ENCODE measurements around the gene ATP8A2.

ATP8A2 gene

DNA sequence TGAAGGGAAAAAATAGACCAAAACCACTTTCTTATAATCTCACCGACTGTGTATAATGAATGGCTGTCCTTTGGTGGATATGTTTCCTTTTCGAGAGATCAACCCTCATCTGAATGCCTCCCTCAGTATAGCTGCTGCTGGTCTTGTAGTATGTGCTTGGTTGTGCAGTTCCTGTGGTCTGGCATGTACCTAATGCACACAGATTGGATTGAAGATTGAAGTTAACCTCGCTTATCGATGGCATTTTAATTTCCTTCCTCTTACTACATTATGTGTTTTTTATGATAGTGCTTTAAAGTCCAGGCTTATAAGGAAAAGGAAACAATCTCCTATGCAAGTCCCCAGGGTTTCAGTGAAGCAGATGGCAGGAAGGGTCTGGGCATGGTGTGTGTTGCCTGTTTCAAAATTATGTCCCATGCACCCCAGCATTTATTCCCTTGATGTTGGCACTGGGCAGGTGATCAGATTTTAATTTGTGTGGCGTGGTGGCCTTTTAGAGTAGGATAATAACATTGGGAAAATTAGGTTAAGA lies 346.0 kb downstream of the ATP8A2 start:
- TF ChIP-seq, protein P1, sequence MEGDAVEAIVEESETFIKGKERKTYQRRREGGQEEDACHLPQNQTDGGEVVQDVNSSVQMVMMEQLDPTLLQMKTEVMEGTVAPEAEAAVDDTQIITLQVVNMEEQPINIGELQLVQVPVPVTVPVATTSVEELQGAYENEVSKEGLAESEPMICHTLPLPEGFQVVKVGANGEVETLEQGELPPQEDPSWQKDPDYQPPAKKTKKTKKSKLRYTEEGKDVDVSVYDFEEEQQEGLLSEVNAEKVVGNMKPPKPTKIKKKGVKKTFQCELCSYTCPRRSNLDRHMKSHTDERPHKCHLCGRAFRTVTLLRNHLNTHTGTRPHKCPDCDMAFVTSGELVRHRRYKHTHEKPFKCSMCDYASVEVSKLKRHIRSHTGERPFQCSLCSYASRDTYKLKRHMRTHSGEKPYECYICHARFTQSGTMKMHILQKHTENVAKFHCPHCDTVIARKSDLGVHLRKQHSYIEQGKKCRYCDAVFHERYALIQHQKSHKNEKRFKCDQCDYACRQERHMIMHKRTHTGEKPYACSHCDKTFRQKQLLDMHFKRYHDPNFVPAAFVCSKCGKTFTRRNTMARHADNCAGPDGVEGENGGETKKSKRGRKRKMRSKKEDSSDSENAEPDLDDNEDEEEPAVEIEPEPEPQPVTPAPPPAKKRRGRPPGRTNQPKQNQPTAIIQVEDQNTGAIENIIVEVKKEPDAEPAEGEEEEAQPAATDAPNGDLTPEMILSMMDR (IDR thresholded peaks at IDR 0.05; ENCODE audit: low read length, missing control alignments): no peak
- H3K4me3 ChIP-seq (replicated peaks; ENCODE audit: low read depth, low read length): no peak overlapping the region
- no peak for DNase-seq (ENCODE audit: low read depth)

DNA sequence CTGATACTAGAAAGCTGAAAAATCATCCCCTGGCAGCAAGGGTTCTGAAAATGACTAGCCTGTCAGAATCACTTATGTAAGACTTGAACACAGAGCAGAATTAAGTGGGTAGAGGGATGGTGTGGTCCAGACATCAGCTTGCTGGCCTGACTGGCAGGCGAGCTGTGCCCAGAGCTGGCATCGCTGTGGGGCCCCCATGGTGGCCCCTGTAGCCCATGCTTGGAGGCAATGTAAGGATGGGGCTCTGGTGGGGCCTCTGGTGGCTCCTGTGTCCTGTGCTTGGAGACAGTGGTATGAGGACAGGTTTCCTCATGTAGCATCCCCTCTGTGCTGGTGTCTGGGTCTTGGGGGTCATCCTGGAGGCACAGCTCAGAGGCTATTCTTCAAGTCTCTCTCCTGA lies 347.9 kb downstream of the ATP8A2 start:
- TF ChIP-seq, protein P1 (IDR thresholded peaks at IDR 0.05; ENCODE audit: low read length, missing control alignments): no peak
- H3K4me3 ChIP-seq (replicated peaks; ENCODE audit: low read depth, low read length): no peak overlapping the region
- no peak for DNase-seq (ENCODE audit: low read depth)

DNA sequence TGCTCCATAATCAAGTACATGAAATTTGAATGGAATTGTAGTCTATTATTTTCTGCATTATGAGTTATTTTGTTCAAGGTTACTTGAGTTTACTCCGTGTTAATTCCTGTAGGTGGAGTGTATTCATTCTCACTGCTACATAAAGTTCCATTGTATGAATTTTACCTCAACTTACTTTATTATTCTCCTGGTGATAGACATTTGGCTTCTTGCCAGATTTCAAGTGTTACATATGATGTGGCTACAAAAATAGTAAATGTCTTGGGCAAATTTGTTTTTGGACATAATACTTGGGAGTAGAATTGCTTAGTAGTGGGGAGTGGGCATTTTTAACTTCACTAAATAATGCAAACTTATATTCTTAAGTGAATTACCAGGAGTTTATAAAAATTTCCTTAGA lies 351.1 kb downstream of the ATP8A2 start:
- H3K4me3 ChIP-seq (replicated peaks; ENCODE audit: low read depth, low read length): no peak overlapping the region
- TF ChIP-seq, protein P1 (IDR thresholded peaks at IDR 0.05; ENCODE audit: low read length, missing control alignments): no peak
- DNase-seq (ENCODE audit: low read depth): no peak

DNA sequence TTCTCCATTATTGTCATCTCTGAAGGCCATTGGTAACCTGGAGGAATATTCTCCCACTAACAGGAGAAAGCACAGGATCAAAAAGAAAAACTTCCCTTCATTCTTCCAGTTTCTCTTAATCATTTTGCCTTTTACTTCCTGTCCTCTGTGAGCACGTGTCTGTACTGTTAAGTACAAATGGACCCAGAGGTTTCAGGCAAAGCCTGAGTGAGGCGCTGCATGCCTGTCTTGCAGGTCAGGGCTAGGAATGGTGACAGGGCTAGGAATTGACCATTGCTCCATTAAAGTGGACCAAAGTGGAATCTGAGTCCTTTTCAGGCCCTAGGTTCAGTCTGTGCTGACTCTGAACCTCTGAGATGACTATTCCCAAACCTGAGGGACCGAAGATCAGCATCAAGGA lies 353.3 kb downstream of the ATP8A2 start:
- DNase-seq (ENCODE audit: low read depth): no peak
- TF ChIP-seq, protein P1 (IDR thresholded peaks at IDR 0.05; ENCODE audit: low read length, missing control alignments): no peak
- no peak overlapping the region for H3K4me3 ChIP-seq (replicated peaks; ENCODE audit: low read depth, low read length)

DNA sequence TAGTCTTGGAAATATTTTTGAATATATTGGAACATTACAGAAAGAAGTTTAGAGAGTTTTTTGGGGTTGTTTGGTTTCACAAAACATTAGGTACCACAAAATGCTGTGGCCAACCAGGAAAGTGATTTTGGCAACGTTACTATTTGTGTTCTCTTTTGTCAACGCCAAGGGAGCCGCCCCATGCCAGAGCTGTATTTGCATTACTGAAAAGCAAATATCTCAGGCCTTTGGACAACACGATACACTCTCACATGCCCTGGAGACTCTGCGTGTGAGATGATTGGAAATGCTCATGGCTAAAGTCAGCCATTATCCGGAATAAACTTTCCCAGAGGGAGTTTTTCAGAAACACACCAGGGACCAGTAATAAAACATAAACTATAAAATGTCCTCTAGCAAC lies 355.5 kb downstream of the ATP8A2 start:
- DNase-seq (ENCODE audit: low read depth): no peak
- TF ChIP-seq, protein P1 (IDR thresholded peaks at IDR 0.05; ENCODE audit: low read length, missing control alignments): no peak
- no peak overlapping the region for H3K4me3 ChIP-seq (replicated peaks; ENCODE audit: low read depth, low read length)

DNA sequence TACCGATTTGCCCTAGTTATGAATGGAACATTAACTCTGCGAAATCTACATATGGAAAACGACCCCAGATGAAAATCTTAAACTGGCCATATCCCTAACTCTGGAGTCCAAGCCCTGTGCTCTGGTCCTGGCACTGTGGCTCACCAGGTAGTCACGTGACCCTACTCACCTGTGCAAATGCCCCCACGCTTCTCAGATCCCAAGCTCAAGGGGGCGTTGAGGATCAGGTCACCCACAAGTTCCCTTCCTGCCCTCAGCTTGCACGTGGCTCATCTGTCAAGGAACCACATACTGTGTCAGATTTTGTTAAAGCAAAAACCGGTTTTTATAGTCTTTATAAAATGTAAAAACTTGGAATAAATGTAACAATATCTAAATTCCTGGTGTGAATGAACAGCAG lies 356.0 kb downstream of the ATP8A2 start:
- no peak overlapping the region for H3K4me3 ChIP-seq (replicated peaks; ENCODE audit: low read depth, low read length)
- TF ChIP-seq, protein P1 (IDR thresholded peaks at IDR 0.05; ENCODE audit: low read length, missing control alignments): no peak
- DNase-seq (ENCODE audit: low read depth): no peak

DNA sequence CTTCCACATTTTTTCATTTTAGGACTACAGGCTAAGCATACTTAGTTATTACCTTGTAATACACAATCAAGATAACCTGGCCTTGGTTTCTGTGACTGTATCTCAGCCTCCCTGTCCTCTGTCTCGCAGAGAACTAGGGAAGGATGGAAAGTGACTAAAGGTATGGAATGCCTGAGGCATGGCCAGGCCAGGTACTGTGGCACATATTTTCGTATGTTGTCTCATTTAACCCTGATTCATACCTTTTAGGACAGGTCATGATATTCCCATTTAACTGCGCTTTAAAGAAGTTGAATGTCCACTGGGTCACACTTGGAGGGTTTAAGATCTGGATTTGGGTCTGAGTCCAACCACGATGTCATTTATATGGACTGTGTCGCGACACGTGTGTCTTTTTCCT lies 357.4 kb downstream of the ATP8A2 start:
- TF ChIP-seq, protein P1 (IDR thresholded peaks at IDR 0.05; ENCODE audit: low read length, missing control alignments): no peak
- DNase-seq (ENCODE audit: low read depth): no peak
- H3K4me3 ChIP-seq (replicated peaks; ENCODE audit: low read depth, low read length): no peak overlapping the region
